Common myeloid progenitor, CD34-positive (primary cell): Measurements from ENCODE around the gene CALCOCO1.

Experiments
- CTCF ChIA-PET: fragments of 350-600 bp; sonication (Branson Sonifier 250); formaldehyde crosslinking; loops from one replicate; lab custom pipeline; 2021; ENCODE audit warnings: antibody characterized with exemption; lab: Charles Lee
- POLR2A ChIA-PET: fragments of 350-600 bp; sonication (Branson Sonifier 250); formaldehyde crosslinking; loops from one replicate; lab custom pipeline; 2021; ENCODE audit warnings: antibody characterized with exemption; lab: Charles Lee
- DNase-seq, 3 donors: peaks; one replicate each; pipeline versions ENCODE4 v3.0.0 to v3.0.0-alpha.2; 2013
- H3K27ac ChIP-seq, 2 experiments: 1 replicate in 1 of 2; 2 replicates in 1 of 2; pipeline ENCODE4 v1.7.0; 2013; ENCODE audit warnings: inconsistent platforms in 2 of 2, low read length in 2 of 2, mild to moderate bottlenecking in 2 of 2, low read depth in 1 of 2, moderate library complexity in 1 of 2; ENCODE audit not compliant: severe bottlenecking in 2 of 2, insufficient read depth in 1 of 2, poor library complexity in 1 of 2
- H3K27me3 ChIP-seq, 5 experiments: replicated peaks in 2 of 5; 1 replicate in 3 of 5; 2 replicates in 2 of 5; pipeline versions ENCODE4 v1.6.1 to v1.7.0; 2013; ENCODE audit warnings: low read length in 4 of 5, mild to moderate bottlenecking in 2 of 5, moderate library complexity in 2 of 5, inconsistent platforms in 1 of 5; ENCODE audit not compliant: insufficient read depth in 5 of 5, control insufficient read depth in 4 of 5
- H3K36me3 ChIP-seq, 4 experiments: 1 replicate in 2 of 4; 2 replicates in 2 of 4; pipeline versions ENCODE4 v1.6.1 to v1.7.0; 2013; ENCODE audit warnings: low read length in 3 of 4, control low read depth in 1 of 4, mild to moderate bottlenecking in 1 of 4; ENCODE audit not compliant: control insufficient read depth in 4 of 4, insufficient read depth in 4 of 4
- H3K4me1 ChIP-seq, 4 experiments: 1 replicate in 3 of 4; 2 replicates in 1 of 4; pipeline versions ENCODE4 v1.6.1 to v1.7.1; 2013; ENCODE audit warnings: low read length in 3 of 4, mild to moderate bottlenecking in 3 of 4, control low read depth in 1 of 4, inconsistent platforms in 1 of 4, moderate library complexity in 1 of 4; ENCODE audit not compliant: control insufficient read depth in 4 of 4, insufficient read depth in 4 of 4; ENCODE audit errors: control extremely low read depth in 1 of 4
- H3K4me3 ChIP-seq, 7 experiments: 1 replicate in 4 of 7; 2 replicates in 3 of 7; pipeline versions ENCODE4 v1.5.1 to v1.7.0; 2013; ENCODE audit warnings: mild to moderate bottlenecking in 7 of 7, low read length in 6 of 7, moderate library complexity in 6 of 7, inconsistent platforms in 2 of 7, low read depth in 2 of 7, control low read depth in 1 of 7; ENCODE audit not compliant: insufficient read depth in 4 of 7, control insufficient read depth in 1 of 7; ENCODE audit errors: extremely low read depth in 1 of 7
- H3K9me3 ChIP-seq, 5 experiments: 1 replicate in 4 of 5; 2 replicates in 1 of 5; pipeline versions ENCODE4 v1.6.1 to v1.7.1; 2013; ENCODE audit warnings: low read length in 4 of 5, mild to moderate bottlenecking in 2 of 5, inconsistent platforms in 1 of 5, low read depth in 1 of 5, moderate library complexity in 1 of 5; ENCODE audit not compliant: control insufficient read depth in 4 of 5, insufficient read depth in 2 of 5; ENCODE audit errors: control extremely low read depth in 1 of 5
- WGBS: methylation state at CpG from one replicate; pipeline ENCODE4 v1.1.5; 2013; ENCODE audit not compliant: insufficient coverage; 5-methylcytosine and 5-hydroxymethylcytosine counted together

Gene CALCOCO1

DNA sequence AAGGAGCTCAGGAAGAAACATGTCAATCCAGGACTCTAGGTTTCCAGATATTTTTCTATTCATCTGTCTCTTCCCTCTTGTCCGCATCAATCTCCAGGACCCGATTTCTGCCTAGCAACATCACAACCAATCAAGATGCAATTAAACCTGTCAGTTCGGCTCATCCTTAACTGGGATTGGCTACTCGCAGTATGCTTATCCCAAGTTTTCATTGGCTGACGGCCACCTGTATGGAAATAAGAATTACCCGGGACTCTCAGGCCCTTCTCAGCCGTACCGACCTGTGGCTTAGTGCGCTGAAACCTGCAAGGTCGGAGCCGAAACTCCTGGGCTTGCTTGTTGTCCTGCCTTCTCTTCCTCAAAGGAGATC, 31.0 kb downstream of the CALCOCO1 start:
- Histone ChIP-seq H3K27me3 (peaks cover 36 to 95% (median 49%) of the 10 kb centered on the region in 5 experiments), H3K4me3 (peak overlapping the region in 3 of 7 experiments; percentile 4 to 68 (median 54)), H3K36me3 (no peaks in the 10 kb centered on the region), H3K27ac (no peak overlapping the region), H3K4me1 (peaks cover 0 to 27% (median 15%) of the 10 kb centered on the region in 4 experiments), H3K9me3 (peaks cover 0 to 3% (median 0%) of the 10 kb centered on the region in 5 experiments)
- CTCF ChIA-PET = interaction anchor here (0.8 to 7.6 kb wide), 2 partner anchors 11 to 49 kb away, joined by 3 to 124 read pairs; no protein-coding TSS in a partner anchor
- POLR2A ChIA-PET = interaction anchor here (0.8 kb wide), 1 partner anchor 13 kb away, joined by 3 read pairs; no protein-coding TSS in a partner anchor
- DNase-seq = peak in 2 of 3 donors; percentile 18 to 30
- WGBS = 4% methylated on average over 11 of the region's 11 CpGs

DNA sequence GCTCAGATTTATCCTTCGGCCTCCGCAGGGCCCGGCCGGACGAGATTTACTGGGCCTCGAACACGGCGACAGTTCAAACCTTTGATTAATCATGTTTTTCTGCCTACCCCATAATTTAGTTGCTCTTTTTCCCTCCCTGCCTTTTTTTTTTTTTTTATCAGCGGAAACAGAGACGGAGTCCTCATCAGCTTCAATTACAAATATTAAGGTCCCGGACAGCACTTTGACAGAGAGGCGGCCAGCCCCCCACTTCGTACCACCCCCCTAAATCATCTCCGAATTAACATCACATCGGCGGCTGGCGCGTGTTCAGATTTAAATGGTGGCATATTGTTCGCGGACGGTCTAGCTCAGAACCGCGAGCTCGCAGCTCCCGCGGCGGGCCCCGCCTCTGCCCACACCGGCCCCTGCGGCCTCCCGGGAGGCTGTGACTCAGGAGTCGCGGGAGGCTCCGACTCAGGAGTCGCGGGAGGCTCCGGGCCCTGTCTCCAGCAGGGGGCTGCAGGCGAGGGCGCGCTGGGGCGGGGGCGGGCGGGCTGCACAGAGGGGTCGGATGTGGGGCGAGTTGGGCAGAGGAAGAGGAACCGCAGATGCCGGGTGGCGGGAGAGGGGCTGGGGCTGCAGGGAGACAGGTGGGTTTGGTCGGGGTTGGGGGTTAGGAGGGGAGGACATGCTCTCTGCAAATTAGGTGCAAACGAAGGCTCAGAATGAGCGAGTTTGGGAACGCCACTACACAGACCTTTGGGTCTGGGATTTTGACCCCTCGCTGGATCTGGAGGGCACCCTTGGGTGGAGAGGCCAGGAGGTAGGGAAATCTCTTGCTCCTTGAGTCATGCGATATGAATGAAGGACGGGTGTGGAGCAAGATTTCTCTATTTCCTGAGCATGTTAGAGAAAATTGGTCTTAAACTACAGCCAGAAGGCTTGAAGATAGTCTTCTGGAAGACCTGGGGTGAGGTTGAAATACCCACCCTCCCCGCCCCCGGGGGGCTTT, 31.8 kb downstream of the CALCOCO1 start:
- peak; percentile 64 to 77 (median 67) for DNase-seq
- Histone ChIP-seq H3K4me3 (peak overlapping the region in 4 of 7 experiments; percentile 19 to 57 (median 38)), H3K36me3 (no peaks in the 10 kb centered on the region), H3K9me3 (peaks cover 0 to 3% (median 0%) of the 10 kb centered on the region in 5 experiments), H3K27ac (no peak overlapping the region), H3K4me1 (peaks cover 0 to 27% (median 15%) of the 10 kb centered on the region in 4 experiments), H3K27me3 (peaks cover 33 to 95% (median 48%) of the 10 kb centered on the region in 5 experiments)
- POLR2A ChIA-PET = interaction anchor here (0.6 kb wide), 3 partner anchors 25 to 153 kb away, joined by 3 read pairs; no protein-coding TSS in a partner anchor
- CTCF ChIA-PET = interaction anchor here (0.9 to 7.6 kb wide), 3 partner anchors 10 to 50 kb away, joined by 4 to 124 read pairs (median 6); no protein-coding TSS in a partner anchor
- 2% methylated on average over 44 of the region's 57 CpGs for WGBS

DNA sequence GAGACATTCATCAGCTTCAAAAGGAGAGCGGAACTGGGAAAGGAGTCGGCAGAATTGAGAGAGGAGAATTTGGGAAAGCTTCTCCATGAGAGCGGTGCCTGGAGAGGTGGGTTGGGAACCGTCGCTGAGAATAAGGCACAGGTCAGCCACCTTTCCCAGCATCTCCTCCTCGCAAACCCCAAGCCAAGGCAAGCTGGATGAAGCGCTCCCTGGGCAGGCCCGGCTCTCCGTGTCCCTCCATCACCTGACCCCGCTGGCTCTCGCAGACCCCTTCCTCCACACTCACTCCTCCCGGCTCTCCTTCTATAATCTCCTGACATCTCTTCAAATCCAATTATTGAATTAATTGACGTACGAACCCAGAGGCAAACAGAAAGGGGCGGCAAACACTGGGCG, 32.5 kb downstream of the CALCOCO1 start:
- Histone ChIP-seq H3K27ac (no peak overlapping the region), H3K4me3 (peak overlapping the region in 4 of 7 experiments; percentile 19 to 57 (median 38)), H3K9me3 (peaks cover 0 to 3% (median 0%) of the 10 kb centered on the region in 5 experiments), H3K27me3 (peaks cover 33 to 92% (median 43%) of the 10 kb centered on the region in 5 experiments), H3K36me3 (no peaks in the 10 kb centered on the region), H3K4me1 (peaks cover 0 to 27% (median 15%) of the 10 kb centered on the region in 4 experiments)
- POLR2A ChIA-PET = interaction anchor here (0.6 kb wide), 2 partner anchors 25 to 34 kb away, joined by 3 read pairs; no protein-coding TSS in a partner anchor
- DNase-seq = no peak
- CTCF ChIA-PET = interaction anchor here (0.9 to 7.6 kb wide), 3 partner anchors 9 to 50 kb away, joined by 4 to 124 read pairs (median 6); no protein-coding TSS in a partner anchor
- WGBS = 7% methylated on average over 16 of the region's 16 CpGs

DNA sequence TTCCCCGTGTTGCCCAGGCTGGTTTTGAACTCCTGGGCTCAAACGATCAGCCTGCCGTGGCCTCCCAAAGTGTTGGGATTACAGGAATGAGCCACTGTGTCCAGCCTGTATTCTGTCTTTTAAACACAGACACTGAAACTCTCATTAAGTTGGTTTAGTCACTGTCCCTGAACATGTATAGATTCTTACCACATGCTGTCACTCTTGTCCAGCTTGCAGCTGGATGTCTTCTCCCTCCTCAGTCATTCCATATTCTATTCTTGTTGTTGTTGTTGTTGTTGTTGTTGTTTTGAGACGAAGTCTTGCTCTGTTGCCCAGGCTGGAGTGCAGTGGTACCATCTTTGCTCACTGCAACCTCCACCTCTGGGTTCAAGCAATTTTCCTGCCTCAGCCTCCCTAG, 39.1 kb downstream of the CALCOCO1 start:
- peaks cover 0 to 26% (median 4%) of the 10 kb centered on the region in 5 experiments for H3K27me3 ChIP-seq
- CTCF ChIA-PET = interaction anchor here (2.7 kb wide), 1 partner anchor 56 kb away, joined by 9 read pairs; no protein-coding TSS in a partner anchor

DNA sequence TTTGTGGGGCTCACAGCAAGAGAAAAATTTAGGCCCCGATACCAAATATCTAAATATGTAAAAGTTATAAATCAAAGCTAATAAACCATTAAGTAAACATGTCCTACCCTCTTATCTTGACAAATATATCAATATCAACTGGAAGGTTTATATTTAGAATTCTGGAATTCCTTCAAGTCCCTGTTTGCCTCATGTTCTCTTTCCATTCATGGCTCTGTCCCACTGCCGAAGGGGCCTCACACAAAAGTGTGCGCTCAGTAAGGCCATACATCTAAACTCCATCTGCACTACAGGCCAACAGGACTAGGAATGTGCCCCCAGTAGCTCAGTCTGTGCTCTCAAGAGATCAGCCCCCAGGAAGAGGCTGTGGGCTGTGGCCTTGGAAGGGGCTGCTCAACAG, 40.8 kb downstream of the CALCOCO1 start:
- H3K36me3 ChIP-seq = no peaks in the 10 kb centered on the region
- no peaks in the 10 kb centered on the region for H3K4me1 ChIP-seq
- H3K9me3 ChIP-seq = no peaks in the 10 kb centered on the region
- WGBS = no CpG with 5 or more reads among the region's 3 CpGs
- ChIA-PET CTCF (interaction anchor here (1.4 to 2.0 kb wide), 6 partner anchors 9 to 143 kb away, joined by 3 to 8 read pairs (median 4); partner anchors contain the start of gene ATP5MC2), POLR2A (no interaction called here)
- no peak overlapping the region for H3K4me3 ChIP-seq
- H3K27me3 ChIP-seq = peaks cover 0 to 11% (median 2%) of the 10 kb centered on the region in 5 experiments
- DNase-seq = no peak
- H3K27ac ChIP-seq = no peak overlapping the region

More for the DNA sequence above, 39.1 kb downstream of the CALCOCO1 start:
- no peak for DNase-seq
- Histone ChIP-seq H3K9me3 (peaks cover 0 to 3% (median 0%) of the 10 kb centered on the region in 5 experiments), H3K36me3 (no peaks in the 10 kb centered on the region), H3K4me3 (no peak overlapping the region), H3K4me1 (no peaks in the 10 kb centered on the region), H3K27ac (no peak overlapping the region)
- POLR2A ChIA-PET = no interaction called here
- 83% methylated on average over 3 of the region's 4 CpGs for WGBS

DNA sequence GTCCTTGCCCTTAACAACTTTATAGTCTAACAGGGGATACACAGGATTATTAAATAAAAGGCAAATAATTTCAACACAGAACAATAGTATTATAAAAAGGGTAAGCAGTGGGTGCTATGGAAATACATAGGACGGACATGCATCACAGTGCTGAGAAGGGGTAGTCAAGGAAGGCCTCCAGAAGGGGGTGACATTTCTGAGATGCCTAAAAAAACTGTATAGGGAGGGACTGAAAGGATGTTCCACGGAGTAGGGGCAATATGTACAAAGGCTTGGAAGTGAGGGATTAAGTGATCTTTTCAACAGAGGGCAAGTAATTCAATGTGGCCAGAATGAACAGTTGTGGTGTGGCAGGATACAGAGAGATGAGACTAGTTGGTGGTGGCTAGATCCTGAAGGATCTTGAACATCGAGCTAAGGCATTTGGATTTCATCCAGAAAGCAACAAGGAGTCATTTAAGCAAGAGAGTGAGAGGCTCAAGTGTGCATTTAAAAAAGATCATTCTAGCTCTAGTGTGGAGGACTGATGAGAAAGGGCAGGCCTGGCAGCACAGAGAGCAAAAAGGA, 42.5 kb downstream of the CALCOCO1 start:
- Histone ChIP-seq H3K36me3 (no peaks in the 10 kb centered on the region), H3K4me3 (no peak overlapping the region), H3K27ac (no peak overlapping the region), H3K27me3 (peaks cover 0 to 2% (median 0%) of the 10 kb centered on the region in 5 experiments), H3K4me1 (no peaks in the 10 kb centered on the region), H3K9me3 (no peaks in the 10 kb centered on the region)
- DNase-seq = no peak
- ChIA-PET CTCF (interaction anchor here (0.6 to 1.7 kb wide), 7 partner anchors 10 to 108 kb away, joined by 3 to 4 read pairs (median 3); no protein-coding TSS in a partner anchor), POLR2A (no interaction called here)
- WGBS = 94% methylated on average over 3 of the region's 3 CpGs
